Measurements from ENCODE around the gene TBC1D14.

Gene TBC1D14

DNA sequence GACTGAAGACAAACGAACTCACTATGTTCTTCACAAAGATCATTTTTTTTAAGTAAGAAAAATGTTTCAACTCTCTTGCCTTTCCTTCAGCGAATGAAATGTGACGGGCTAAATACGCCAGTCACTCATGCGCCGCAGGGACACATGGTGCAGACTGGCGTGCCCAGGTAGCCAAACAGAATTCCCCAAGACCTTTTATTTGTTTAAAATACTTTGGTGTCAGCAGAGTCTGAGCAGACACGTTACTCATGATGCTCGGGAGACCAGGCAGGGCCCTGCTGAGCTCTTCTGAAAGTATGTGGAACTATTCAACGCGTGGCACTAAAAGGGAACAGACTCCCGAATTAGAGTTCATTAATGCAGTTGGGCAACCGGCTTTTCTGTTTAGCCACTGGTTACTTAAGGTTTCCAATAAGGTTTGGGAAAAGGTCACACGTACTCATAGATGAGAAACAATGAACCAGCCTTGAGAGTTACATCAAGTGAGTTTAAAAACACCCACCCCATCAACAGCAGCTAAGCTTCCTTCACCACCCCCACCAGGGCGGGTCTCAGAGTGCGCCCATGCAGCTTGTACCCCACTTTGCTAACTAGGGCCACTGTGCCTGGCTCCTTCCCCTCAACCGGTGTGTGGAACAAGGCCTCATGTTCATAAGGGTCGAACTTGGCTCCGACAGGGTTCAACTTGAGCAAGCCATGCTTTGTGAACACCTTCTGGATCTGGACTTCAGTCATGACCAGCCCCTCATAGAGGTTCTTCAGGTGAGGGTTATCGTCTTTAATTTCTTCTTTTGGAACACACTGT lies 150.9 kb downstream of the TBC1D14 start:
- no CpG with 5 or more reads among the region's 20 CpGs for WGBS (ENCODE audit: insufficient coverage, insufficient read length)
- no peak overlapping the region for H3K27ac ChIP-seq (ENCODE audit: low read length)
- no peaks in the 10 kb centered on the region for H3K4me1 ChIP-seq (ENCODE audit: control insufficient read depth, insufficient read depth, low read length)
- H3K4me3 ChIP-seq (ENCODE audit: low read length), result no peak overlapping the region
- H3K27me3 ChIP-seq (ENCODE audit: control insufficient read depth, insufficient read depth, low read length), result no peaks in the 10 kb centered on the region
- no peak for DNase-seq (ENCODE audit: low read depth, low spot score)
- peaks cover 26% of the 10 kb centered on the region; the same call in 1 of the 2 replicates for H3K36me3 ChIP-seq (ENCODE audit: control insufficient read depth, insufficient read depth, low read length)
- H3K9me3 ChIP-seq (ENCODE audit: control insufficient read depth, insufficient read depth, low read length), result no peaks in the 10 kb centered on the region

DNA sequence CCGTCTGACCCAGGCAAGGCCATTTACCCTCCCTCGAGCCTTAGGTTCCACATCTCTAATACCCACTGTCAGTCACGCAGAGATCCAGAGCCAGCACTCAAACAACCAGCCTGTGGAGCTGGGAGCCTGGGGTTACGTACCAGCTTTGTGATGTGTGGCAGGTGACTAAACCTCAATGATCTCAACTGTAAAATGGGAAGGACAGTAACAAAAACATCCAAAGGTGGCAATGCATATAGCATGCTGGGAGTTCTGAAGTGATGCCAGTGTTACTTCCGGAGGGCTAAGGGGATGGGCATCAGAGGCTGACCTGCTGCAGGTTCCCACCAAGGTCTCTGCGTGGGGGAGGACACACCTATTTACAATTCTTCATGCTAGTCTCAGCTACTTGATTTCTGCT lies 152.2 kb downstream of the TBC1D14 start:
- WGBS (ENCODE audit: insufficient coverage, insufficient read length), result no CpG with 5 or more reads among the region's 6 CpGs

DNA sequence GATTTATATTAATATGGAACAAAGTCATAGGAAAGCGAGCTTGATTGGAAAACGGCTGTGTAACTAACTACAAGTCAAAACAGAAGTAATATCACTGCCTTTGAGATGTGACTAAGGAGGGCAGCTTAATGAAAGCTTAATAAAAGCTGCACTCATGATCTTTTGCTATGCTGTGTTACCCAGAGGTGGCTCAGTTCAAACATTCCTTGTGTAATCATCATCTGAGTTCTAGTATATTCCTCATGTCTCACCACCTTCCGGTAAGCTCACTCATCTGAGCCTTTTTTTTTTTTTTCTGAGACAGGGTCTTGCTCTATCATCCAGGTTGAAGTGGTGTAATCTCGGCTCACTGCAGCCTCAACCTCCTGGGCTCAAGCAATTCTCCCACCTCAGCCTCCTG lies 153.2 kb downstream of the TBC1D14 start:
- no CpG with 5 or more reads among the region's 4 CpGs for WGBS (ENCODE audit: insufficient coverage, insufficient read length)
- H3K27ac ChIP-seq (ENCODE audit: low read length), result no peak overlapping the region
- no peak for DNase-seq (ENCODE audit: low read depth, low spot score)
- peaks cover 2% of the 10 kb centered on the region; the same call in 1 of the 2 replicates for H3K4me1 ChIP-seq (ENCODE audit: control insufficient read depth, insufficient read depth, low read length)
- H3K36me3 ChIP-seq (ENCODE audit: control insufficient read depth, insufficient read depth, low read length), result peaks cover 26% of the 10 kb centered on the region; the same call in 1 of the 2 replicates
- H3K4me3 ChIP-seq (ENCODE audit: low read length), result no peak overlapping the region
- no peaks in the 10 kb centered on the region for H3K27me3 ChIP-seq (ENCODE audit: control insufficient read depth, insufficient read depth, low read length)
- H3K9me3 ChIP-seq (ENCODE audit: control insufficient read depth, insufficient read depth, low read length), result no peaks in the 10 kb centered on the region

More for the DNA sequence above, 152.2 kb downstream of the TBC1D14 start:
- Histone ChIP-seq H3K4me3 (ENCODE audit: low read length) (no peak overlapping the region), H3K9me3 (ENCODE audit: control insufficient read depth, insufficient read depth, low read length) (no peaks in the 10 kb centered on the region), H3K27me3 (ENCODE audit: control insufficient read depth, insufficient read depth, low read length) (no peaks in the 10 kb centered on the region), H3K27ac (ENCODE audit: low read length) (no peak overlapping the region), H3K36me3 (ENCODE audit: control insufficient read depth, insufficient read depth, low read length) (peaks cover 26% of the 10 kb centered on the region; the same call in 1 of the 2 replicates), H3K4me1 (ENCODE audit: control insufficient read depth, insufficient read depth, low read length) (peaks cover 2% of the 10 kb centered on the region; the same call in 1 of the 2 replicates)
- DNase-seq (ENCODE audit: low read depth, low spot score), result no peak

- no CpG with 5 or more reads among the region's 4 CpGs for WGBS (ENCODE audit: insufficient coverage, insufficient read length)
- peaks cover 26% of the 10 kb centered on the region; the same call in 1 of the 2 replicates for H3K36me3 ChIP-seq (ENCODE audit: control insufficient read depth, insufficient read depth, low read length)
- no peak for DNase-seq (ENCODE audit: low read depth, low spot score)
These were observed 153.7 kb downstream of the TBC1D14 start for GRCh38 chr4:7063362-7063761.

GRCh38 chr4:7066006-7066405 lies 156.4 kb downstream of the TBC1D14 start:
- Histone ChIP-seq H3K27me3 (ENCODE audit: control insufficient read depth, insufficient read depth, low read length) (no peaks in the 10 kb centered on the region), H3K4me3 (ENCODE audit: low read length) (no peak overlapping the region), H3K4me1 (ENCODE audit: control insufficient read depth, insufficient read depth, low read length) (peaks cover 2% of the 10 kb centered on the region; the same call in 1 of the 2 replicates), H3K9me3 (ENCODE audit: control insufficient read depth, insufficient read depth, low read length) (no peaks in the 10 kb centered on the region), H3K27ac (ENCODE audit: low read length) (no peak overlapping the region), H3K36me3 (ENCODE audit: control insufficient read depth, insufficient read depth, low read length) (peaks cover 18% of the 10 kb centered on the region; the same call in 1 of the 2 replicates)
- WGBS (ENCODE audit: insufficient coverage, insufficient read length), result no CpG with 5 or more reads among the region's 11 CpGs
- no peak for DNase-seq (ENCODE audit: low read depth, low spot score)

More at GRCh38 chr4:7063362-7063761, 153.7 kb downstream of the TBC1D14 start:
- H3K27me3 ChIP-seq (ENCODE audit: control insufficient read depth, insufficient read depth, low read length), result no peaks in the 10 kb centered on the region
- H3K4me3 ChIP-seq (ENCODE audit: low read length), result no peak overlapping the region
- no peaks in the 10 kb centered on the region for H3K9me3 ChIP-seq (ENCODE audit: control insufficient read depth, insufficient read depth, low read length)
- H3K27ac ChIP-seq (ENCODE audit: low read length), result no peak overlapping the region
- peaks cover 2% of the 10 kb centered on the region; the same call in 1 of the 2 replicates for H3K4me1 ChIP-seq (ENCODE audit: control insufficient read depth, insufficient read depth, low read length)

DNA sequence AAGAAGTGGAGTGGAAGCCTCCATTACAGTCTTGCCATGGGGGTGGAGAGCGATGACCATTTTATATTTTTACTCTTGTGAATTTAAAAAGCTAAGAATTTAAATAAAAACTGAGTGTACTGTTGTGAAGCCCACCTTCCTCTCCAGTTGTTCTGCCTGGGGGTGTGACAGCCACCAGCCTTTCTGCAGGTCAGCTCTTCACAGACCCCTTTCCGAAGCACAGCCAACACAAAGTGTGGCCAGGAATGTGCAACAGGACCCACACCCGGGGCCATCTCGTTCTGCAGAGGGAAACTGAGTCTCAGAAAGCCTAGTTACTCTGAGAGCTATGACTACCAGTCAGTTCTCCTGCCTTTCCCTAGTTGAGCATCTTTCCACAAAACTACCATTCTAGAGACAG lies 156.9 kb downstream of the TBC1D14 start:
- Histone ChIP-seq H3K27me3 (ENCODE audit: control insufficient read depth, insufficient read depth, low read length) (no peaks in the 10 kb centered on the region), H3K4me1 (ENCODE audit: control insufficient read depth, insufficient read depth, low read length) (peaks cover 2% of the 10 kb centered on the region; the same call in 1 of the 2 replicates), H3K27ac (ENCODE audit: low read length) (no peak overlapping the region), H3K36me3 (ENCODE audit: control insufficient read depth, insufficient read depth, low read length) (peaks cover 15% of the 10 kb centered on the region; the same call in 1 of the 2 replicates), H3K9me3 (ENCODE audit: control insufficient read depth, insufficient read depth, low read length) (no peaks in the 10 kb centered on the region), H3K4me3 (ENCODE audit: low read length) (no peak overlapping the region)
- no CpG with 5 or more reads among the region's 4 CpGs for WGBS (ENCODE audit: insufficient coverage, insufficient read length)
- no peak for DNase-seq (ENCODE audit: low read depth, low spot score)

GRCh38 chr4:7067126-7067451 lies 157.5 kb downstream of the TBC1D14 start:
- no CpG with 5 or more reads among the region's 13 CpGs for WGBS (ENCODE audit: insufficient coverage, insufficient read length)
- H3K4me3 ChIP-seq (ENCODE audit: low read length), result peak overlapping the region; percentile 79
- peaks cover 2% of the 10 kb centered on the region; the same call in 1 of the 2 replicates for H3K4me1 ChIP-seq (ENCODE audit: control insufficient read depth, insufficient read depth, low read length)
- no peak for DNase-seq (ENCODE audit: low read depth, low spot score)
- peaks cover 9% of the 10 kb centered on the region; the same call in 1 of the 2 replicates for H3K36me3 ChIP-seq (ENCODE audit: control insufficient read depth, insufficient read depth, low read length)
- H3K27ac ChIP-seq (ENCODE audit: low read length), result no peak overlapping the region
- H3K27me3 ChIP-seq (ENCODE audit: control insufficient read depth, insufficient read depth, low read length), result no peaks in the 10 kb centered on the region
- no peaks in the 10 kb centered on the region for H3K9me3 ChIP-seq (ENCODE audit: control insufficient read depth, insufficient read depth, low read length)

- Histone ChIP-seq H3K9me3 (ENCODE audit: control insufficient read depth, insufficient read depth, low read length) (no peaks in the 10 kb centered on the region), H3K4me3 (ENCODE audit: low read length) (peak within 1 kb of the TSS; percentile 79), H3K27ac (ENCODE audit: low read length) (no peak within 1 kb of the TSS), H3K27me3 (ENCODE audit: control insufficient read depth, insufficient read depth, low read length) (no peaks in the 10 kb centered on the region), H3K36me3 (ENCODE audit: control insufficient read depth, insufficient read depth, low read length) (peaks cover 8% of the 10 kb centered on the region; the same call in 1 of the 2 replicates), H3K4me1 (ENCODE audit: control insufficient read depth, insufficient read depth, low read length) (peaks cover 2% of the 10 kb centered on the region; the same call in 1 of the 2 replicates)
- no CpG with 5 or more reads among the region's 81 CpGs for WGBS (ENCODE audit: insufficient coverage, insufficient read length)
- DNase-seq (ENCODE audit: low read depth, low spot score), result peak; percentile 97
These were observed 158.0 kb downstream of the TBC1D14 start, which contains the start of gene GRPEL1 for GRCh38 chr4:7067452-7068278. GRPEL1 (minus strand) TSS chr4:7068064; CDS start chr4:7068032, 32 bp downstream.

DNA sequence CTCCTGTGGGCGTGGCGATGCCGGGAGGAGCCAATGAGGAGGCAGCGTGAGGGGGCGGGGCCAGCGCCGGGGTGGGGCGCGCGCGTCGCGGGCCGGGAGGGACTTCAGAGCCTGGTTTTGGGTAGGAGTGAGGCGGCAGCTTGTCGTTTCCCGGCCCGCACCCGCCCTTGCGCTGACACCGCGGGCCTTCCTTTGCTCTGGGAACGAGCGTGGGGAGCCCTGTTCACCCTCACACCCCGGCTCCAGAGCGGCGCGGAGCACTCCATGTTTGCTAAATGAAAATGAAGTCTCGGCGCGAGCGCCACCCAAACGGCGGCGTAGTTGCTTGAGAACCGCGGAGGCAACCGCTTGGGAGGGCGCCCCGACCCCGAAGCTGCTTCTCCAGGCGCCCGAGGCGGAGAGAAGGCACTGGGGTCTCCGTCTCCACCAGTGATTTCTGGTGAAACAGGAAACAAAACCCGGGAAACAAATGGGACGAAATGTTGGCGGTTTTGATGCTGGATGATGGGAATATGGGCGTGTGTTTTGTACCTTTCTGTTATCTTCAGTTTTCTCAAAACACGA lies 158.7 kb downstream of the TBC1D14 start:
- Histone ChIP-seq H3K9me3 (ENCODE audit: control insufficient read depth, insufficient read depth, low read length) (no peaks in the 10 kb centered on the region), H3K4me1 (ENCODE audit: control insufficient read depth, insufficient read depth, low read length) (peaks cover 2% of the 10 kb centered on the region; the same call in 1 of the 2 replicates), H3K4me3 (ENCODE audit: low read length) (peak overlapping the region; percentile 68; the same call in 1 of the 2 replicates), H3K27ac (ENCODE audit: low read length) (no peak overlapping the region), H3K27me3 (ENCODE audit: control insufficient read depth, insufficient read depth, low read length) (no peaks in the 10 kb centered on the region), H3K36me3 (ENCODE audit: control insufficient read depth, insufficient read depth, low read length) (peaks cover 7% of the 10 kb centered on the region; the same call in 1 of the 2 replicates)
- no CpG with 5 or more reads among the region's 50 CpGs for WGBS (ENCODE audit: insufficient coverage, insufficient read length)
- no peak for DNase-seq (ENCODE audit: low read depth, low spot score)

DNA sequence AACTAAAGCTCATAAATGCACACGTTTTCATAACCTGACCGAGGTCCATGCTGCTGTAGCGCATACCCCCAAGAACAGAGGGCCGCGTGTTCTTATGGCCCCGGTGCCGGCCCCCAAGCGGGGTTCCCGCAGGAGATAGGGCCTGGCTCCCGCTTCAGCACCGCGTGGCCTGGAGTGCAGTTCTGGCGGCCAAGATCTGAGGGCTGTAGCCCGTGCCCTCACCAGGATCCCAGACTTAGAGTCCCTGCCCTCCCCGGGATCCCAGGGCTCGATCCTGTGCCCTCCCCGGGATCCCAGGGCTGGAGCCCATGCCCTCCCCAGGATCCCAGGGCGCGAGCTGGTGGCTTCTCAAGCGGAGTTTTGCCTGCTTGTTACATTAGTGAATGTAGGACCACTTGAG lies 159.3 kb downstream of the TBC1D14 start:
- Histone ChIP-seq H3K9me3 (ENCODE audit: control insufficient read depth, insufficient read depth, low read length) (no peaks in the 10 kb centered on the region), H3K36me3 (ENCODE audit: control insufficient read depth, insufficient read depth, low read length) (0 out of 2 replicates have a peak, but pooled peaks cover 2% of the 10 kb centered on the region), H3K4me1 (ENCODE audit: control insufficient read depth, insufficient read depth, low read length) (peaks cover 2% of the 10 kb centered on the region; the same call in 1 of the 2 replicates), H3K27ac (ENCODE audit: low read length) (no peak overlapping the region), H3K27me3 (ENCODE audit: control insufficient read depth, insufficient read depth, low read length) (no peaks in the 10 kb centered on the region), H3K4me3 (ENCODE audit: low read length) (peak overlapping the region; percentile 68; the same call in 1 of the 2 replicates)
- WGBS (ENCODE audit: insufficient coverage, insufficient read length), result no CpG with 5 or more reads among the region's 20 CpGs
- no peak for DNase-seq (ENCODE audit: low read depth, low spot score)
